Stimulated activated CD8-positive, alpha-beta memory T cell treated with anti-CD3 and anti-CD28 coated beads, Interleukin-2, amount 100 ng/mL, for 1 hour (primary cell): ENCODE results near the gene FBXW11.
"Not testable (repeated sequence)": the region's sequence is repeated elsewhere in the genome, so short reads cannot be mapped to it uniquely, and the experiment has no call there.

Experiments
- DNase-seq, 2 donors: peaks; one replicate each; pipeline ENCODE4 v3.0.0-alpha.2; 2020; ENCODE audit warnings: low read depth in 2 of 2

FBXW11 gene

GRCh38 chr5:171954721-171955120, 51.7 kb downstream of the FBXW11 start:
- no peak for DNase-seq

- no peak for DNase-seq
These were observed 52.4 kb downstream of the FBXW11 start for GRCh38 chr5:171953860-171954701.

GRCh38 chr5:171952021-171952420, 54.4 kb downstream of the FBXW11 start:
- no peak for DNase-seq

- no peak for DNase-seq
These were observed 55.2 kb downstream of the FBXW11 start for GRCh38 chr5:171951218-171951617.

- no peak for DNase-seq
These were observed 60.2 kb downstream of the FBXW11 start for GRCh38 chr5:171946000-171946781.

GRCh38 chr5:171945476-171945875, 61.0 kb downstream of the FBXW11 start:
- DNase-seq, result no peak

- DNase-seq, result no peak
These were observed 61.4 kb downstream of the FBXW11 start for GRCh38 chr5:171945066-171945465.

- not testable (repeated sequence) for DNase-seq
These were observed 64.3 kb downstream of the FBXW11 start for GRCh38 chr5:171942112-171942516.

- not testable (repeated sequence) for DNase-seq
These were observed 64.8 kb downstream of the FBXW11 start for GRCh38 chr5:171941675-171942074.

- DNase-seq, result not testable (repeated sequence)
These were observed 65.2 kb downstream of the FBXW11 start for GRCh38 chr5:171941275-171941674.

- no peak for DNase-seq
These were observed 66.5 kb downstream of the FBXW11 start for GRCh38 chr5:171939951-171940350.

- DNase-seq, result no peak
These were observed 68.1 kb downstream of the FBXW11 start for GRCh38 chr5:171938358-171938757.

- DNase-seq, result no peak
These were observed 69.1 kb downstream of the FBXW11 start for GRCh38 chr5:171937351-171937750.

GRCh38 chr5:171934586-171934985, 71.9 kb downstream of the FBXW11 start:
- DNase-seq, result no peak

- no peak for DNase-seq
These were observed 75.3 kb downstream of the FBXW11 start for GRCh38 chr5:171931163-171931562.

GRCh38 chr5:171927345-171927941, 79.0 kb downstream of the FBXW11 start:
- no peak for DNase-seq

GRCh38 chr5:171926311-171926710, 80.1 kb downstream of the FBXW11 start:
- no peak for DNase-seq

GRCh38 chr5:171924493-171925122, 81.8 kb downstream of the FBXW11 start:
- no peak for DNase-seq

GRCh38 chr5:171920765-171921391, 85.6 kb downstream of the FBXW11 start:
- no peak for DNase-seq

GRCh38 chr5:171915700-171916099, 90.7 kb downstream of the FBXW11 start:
- DNase-seq, result not testable (repeated sequence)

GRCh38 chr5:171914726-171915338, 91.6 kb downstream of the FBXW11 start:
- DNase-seq, result no peak
